Measurements from ENCODE around the gene POC1A. TPM values are rescaled to one million over a fixed set of nuclear protein-coding genes. Genes with fewer than 3 reads are reported as not detected.
"Not testable (repeated sequence)": the region's sequence is repeated elsewhere in the genome, so short reads cannot be mapped to it uniquely, and the experiment has no call there.

POC1A gene
- polyA plus RNA-seq, 5 donors: 8.5 to 13.2 (median 9.8) TPM

DNA sequence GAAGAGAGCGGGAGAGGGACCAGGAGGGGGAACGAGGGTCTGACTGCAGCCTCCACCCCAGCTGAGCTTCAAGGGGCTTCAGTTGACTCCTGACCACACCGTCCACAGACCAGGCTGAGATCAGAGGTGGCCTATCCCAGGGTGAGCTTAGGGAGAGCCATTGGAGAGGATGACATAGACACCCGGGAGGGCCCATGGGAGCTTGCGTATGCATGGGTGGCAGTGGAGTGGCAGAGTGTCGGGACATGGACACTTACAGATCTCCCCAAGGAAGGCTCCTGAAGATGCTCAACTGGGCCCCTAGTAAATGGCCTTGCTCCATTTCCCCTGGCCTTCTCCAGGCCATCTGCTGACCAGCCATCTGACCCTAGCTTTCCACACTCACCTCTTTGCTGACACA lies 31.1 kb upstream of the POC1A start:
- no peak for DNase-seq

DNA sequence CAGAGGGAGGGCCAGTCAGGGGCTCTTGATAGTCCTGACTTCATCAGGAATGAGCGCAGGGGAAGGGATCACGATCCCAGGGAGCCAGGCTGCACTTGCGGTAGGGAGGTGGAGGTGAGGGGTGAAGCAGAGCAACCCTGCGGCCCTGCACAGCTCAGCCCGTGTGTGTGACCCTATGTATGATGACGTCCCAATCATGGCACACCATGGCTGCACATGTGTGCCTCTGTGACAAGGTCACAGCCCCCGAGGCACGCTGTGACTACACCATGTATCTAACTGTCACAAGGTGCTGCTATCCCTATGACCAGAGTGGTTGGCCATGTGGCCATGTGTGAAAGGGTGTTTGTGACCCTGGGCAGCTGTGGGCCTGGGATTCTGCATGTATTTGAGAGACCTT lies 30.5 kb upstream of the POC1A start:
- DNase-seq: no peak

DNA sequence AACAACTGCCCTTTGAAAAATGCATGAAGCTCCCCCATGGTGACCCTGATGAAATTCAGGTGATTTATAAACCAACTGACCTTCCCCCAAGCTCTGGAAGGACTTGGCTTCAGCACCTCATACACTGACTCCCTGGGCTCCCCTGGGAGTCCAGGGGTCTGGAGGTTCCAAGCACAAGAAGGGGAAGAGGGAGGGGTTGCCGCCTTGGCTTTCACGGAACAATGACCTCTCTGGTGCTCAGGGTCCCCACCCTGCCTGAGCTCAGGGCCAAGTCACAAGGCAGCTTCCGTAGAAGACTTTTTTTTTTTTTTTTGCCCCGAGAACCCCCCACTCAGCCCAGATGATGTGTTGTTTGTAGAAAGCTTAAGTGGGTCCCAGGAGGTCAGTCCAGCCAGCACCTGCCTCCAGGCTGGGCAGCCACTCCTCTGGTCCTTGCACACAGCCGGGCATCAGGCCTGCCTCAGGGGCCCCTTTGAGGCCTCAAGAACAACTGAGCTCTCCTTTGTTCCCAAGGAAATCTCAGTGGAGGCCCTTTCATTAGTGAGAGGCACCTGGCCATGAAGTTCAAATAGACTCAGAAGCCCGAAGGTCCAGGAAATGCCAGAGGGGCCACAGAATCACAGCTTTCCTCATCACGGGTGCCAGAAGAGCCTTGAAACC lies 29.7 kb upstream of the POC1A start:
- DNase-seq: no peak

DNA sequence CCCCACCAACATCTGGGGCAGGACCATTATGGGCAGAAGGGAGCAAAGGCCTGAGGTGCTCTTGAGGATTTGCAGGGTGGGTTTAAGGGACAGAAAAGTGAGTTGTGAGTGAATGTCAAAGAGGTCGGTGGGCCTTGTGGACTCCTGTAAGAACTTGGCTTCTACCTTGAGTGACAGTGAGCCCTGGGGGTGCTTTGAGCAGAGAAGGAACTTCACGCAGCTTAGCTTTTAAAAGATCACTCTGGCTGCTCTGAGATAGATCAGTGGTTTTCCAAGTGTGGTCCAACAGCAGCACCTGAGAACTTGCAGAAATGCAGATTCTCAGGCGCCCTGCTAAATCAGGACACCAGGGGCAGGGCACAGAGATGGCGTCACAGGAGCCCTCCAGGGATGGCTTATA lies 28.5 kb upstream of the POC1A start:
- no peak for DNase-seq

DNA sequence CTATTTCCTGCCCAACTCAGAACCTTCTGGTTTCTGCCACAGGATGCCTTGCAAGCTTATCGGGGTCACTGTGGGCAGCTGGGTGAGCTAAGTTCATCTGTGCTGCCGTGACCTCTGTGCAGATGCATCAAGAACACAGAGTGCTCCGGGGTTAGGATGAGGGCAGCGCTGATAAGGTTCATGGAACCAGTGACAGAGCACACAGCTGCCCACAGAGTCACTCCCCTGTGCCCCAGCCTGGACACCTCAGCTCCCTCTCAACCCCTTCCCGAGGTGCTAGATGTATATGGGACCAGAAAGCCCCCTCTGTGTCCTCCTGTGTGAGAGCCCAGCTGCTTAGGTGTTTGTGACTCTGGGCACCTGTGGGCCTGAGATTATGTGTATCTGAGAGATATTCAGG lies 28.0 kb upstream of the POC1A start:
- no peak for DNase-seq

DNA sequence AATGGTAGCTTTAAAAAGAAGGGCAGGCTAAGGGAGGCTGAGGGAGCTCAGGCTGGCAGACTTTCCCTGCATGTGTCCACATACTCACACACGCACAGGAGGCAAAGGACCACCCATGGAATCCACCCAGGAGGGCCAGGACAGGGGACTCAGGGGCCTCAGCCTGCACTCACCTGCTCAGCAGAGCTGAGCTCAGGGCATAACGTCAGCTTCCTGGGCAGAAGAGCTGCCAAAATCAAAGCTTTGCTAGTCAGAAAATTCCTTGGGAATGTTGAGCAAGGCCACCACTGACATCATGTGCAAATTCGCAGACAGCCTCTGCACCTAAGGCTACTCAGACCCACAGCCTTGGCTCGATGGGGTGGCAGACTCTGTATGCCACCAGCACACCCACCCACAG lies 27.3 kb upstream of the POC1A start:
- DNase-seq: no peak

DNA sequence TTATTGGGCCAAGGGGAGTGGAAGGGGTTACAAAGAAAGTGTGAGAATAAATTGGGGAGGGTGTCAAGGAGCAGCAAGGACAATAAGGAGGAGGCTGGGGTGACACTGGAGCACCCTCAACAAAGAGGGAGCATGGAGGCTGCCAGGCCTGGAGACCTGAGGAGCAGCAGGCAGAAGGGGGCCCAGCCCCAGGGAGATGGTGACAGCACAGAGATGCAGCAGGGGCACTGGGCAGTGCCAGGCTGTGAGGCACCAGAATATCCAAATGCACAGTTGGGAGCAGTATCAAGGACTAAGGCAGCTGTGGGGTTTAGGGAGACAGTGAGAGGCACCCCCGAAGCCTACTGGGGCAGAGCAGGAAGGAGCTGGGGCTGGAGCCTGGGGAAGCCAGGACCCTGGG lies 24.3 kb upstream of the POC1A start:
- no peak for DNase-seq

DNA sequence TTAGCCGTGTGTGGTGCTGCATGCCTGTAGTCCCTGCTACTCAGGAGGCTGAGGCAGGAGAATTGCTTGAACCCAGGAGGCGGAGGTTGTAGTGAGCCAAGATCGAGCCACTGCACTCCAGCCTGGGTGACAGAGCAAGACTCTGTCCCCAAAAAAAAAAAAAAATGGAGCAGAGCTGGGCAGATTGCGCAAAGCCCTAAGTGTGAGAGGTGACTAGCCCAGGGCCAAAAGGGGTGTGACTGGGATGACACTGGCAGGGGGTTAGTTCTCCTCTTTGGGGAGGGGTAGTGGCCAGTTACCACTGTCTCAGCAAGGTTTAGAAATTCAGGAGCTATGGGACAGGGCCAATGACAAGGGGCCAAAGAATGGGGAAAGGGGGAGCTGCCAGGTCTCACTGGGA lies 23.9 kb upstream of the POC1A start:
- not testable (repeated sequence) for DNase-seq

DNA sequence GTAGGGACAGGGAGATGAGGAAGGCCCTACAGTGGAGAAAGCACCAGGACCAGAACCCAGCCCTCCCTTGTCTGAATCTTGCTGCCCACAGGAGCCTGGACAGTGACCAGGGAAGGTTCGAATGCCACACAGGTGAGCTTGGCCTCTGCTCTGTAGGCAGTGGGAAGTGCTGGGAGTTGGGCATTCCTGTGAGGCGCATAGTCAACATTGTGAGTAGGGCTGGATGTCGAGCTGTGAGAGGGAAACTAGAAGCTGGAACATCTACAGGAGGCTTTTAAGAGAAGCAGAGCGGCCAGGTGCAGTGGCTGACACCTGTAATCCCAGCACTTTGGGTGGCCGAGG lies 23.4 kb upstream of the POC1A start:
- no peak for DNase-seq

DNA sequence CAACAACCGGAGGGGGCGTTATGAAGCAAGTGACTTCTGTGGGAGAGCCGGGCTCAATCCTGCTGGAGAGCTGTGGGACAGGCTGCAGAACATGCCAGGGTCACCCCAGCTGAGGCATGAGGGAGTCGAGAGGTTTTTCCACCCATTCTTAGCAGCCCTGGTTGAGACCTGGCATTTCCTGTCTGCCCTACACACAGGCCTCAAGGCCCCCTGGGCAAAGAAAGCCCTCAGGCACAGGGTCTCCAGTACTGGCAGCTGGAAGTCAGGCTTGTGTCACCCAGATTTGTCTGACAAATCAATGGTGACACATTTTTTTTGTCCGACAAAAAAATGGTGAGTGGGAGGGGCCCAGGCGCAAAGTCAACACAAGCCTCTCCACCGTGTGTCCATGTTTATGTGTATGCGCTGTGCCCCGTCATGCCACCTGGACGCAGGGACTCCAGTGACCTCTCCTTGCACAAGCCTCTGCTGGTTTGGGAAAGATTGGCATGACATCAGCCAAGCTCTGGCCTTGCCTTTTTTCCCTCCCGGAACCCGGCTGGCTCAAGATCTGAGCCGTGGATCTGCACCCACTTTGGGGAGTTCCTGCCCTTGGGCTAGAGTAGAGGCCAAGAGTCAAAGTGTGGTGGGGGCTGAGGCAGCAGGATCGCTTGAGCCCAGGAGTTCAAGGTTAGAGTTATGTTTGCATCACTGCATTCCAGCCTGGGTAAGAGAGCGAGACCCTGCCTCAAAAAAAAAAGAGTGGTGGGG lies 22.9 kb upstream of the POC1A start:
- DNase-seq: no peak

DNA sequence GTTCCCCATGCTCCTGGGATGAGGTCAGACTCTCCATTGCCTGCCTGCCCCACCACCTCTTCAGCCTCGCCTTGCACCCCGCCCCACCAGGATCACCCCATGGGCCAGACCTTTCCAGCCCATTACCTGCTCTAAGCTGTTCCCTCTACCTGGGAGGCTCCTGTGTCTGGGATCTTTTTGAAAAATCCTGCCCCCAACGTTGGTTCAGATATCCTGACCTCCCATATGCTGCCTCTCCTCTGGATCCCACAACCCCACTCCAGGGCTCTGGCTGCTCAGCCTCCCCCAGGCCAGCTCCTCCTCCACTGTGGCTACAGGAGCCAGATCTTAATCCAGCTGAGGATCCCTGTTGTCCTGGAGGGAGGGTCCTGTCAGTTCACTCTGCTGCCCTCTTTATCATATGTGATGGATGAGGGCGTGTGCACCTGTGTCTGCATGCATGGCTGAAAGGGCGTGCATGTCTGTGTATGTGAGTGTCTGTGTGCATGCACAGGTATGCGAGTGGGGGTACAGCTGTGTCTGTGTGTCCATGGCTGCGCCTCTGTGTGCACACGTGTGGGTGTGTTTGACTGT lies 22.0 kb upstream of the POC1A start:
- DNase-seq: no peak

DNA sequence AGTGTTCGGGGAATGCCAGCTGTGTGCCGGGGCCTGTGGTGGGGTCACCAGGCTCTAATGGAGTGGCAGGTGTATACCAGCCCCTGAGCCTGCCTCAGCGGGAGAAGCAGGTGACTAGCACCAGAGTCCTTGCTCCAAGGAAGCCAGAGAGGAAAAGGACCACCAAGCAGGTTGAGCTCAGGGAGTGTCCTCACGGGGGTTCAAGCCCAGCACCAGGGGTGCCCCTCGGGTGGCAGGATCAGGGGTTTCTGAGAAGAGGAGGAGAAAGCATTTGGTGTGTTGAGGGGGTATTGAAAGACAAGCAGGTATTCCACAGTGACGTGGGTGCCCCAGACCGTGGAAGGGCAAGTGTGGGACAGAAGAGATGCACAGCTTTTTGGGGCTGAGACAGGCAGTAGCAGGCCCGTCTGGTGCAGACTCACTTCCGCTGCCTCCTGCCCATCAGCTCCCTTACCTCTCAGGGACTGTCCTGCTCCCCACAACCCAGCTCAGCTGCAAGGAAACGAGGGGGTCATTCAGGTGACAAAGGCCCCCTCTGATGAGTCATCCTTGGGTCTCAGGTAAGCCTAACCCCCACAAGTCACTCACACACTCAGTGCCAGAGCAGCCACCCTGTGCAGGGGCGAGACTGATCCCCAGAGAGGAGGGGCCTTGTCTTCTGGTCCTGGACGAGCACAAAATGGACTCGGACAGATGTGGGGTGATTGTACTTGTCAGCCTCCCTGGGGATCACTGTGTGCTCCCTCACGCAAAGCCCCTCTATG lies 21.4 kb upstream of the POC1A start:
- DNase-seq: no peak

DNA sequence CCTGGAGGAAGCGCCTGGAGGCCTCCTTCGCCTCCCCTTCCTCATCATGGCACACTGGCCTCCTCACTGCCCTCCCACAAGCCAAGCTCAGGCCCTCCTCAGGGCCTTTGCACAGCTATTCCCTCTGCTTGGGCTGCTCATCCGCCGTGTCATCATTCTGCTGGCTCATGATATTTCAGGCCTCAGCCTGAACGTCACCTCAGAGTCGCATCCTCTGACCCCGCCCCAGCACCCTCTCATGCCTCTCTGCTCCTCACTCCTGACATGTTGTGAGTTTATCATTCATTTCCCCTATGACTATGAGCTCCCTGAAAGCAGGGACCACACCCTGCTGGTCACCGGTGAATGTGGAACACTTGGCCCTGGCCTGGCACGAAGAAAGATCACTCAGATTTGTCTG lies 20.7 kb upstream of the POC1A start:
- DNase-seq: no peak

DNA sequence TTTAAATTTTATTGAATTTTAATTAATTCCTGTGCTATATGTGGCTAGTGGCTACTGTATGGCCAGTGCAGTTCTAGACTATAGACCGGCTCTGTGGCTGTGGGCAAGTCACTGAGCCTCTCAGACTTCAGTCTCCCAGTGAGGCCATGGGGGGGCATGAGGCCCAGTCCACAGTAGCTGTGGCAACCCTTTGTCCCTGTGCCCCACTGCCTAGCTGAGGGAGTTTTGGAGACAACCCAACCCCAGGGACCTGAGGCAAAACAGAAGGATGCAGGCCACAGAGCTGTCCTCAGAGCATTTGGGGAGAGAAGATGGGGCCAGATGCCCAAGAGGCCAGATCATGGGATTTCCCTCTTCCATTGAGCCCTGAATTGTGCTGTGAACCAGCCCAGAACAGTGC lies 18.9 kb upstream of the POC1A start:
- DNase-seq: no peak

DNA sequence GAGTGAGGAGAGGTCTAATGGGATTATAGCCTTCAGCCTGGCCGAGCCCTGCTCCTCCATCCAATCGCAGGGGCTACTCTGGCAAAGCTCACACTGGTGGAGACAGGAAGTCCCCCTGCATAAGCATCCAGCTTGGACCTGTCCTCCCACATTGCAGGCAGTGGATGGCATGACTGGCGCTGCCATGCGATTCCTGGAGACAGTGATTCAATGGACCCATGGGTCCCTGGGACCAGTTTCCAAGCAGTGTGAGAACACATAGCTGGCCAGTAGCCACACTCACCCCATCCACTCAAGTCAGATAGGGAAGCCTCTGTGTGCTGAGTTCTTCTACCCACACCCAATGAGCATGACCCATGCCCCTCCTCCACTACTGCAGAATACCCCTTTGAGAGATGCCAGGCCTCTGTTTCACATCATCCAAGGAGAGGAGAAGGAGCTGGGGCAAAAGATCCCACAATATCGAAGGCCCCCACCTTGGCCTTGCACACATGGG lies 18.1 kb upstream of the POC1A start:
- no peak for DNase-seq

DNA sequence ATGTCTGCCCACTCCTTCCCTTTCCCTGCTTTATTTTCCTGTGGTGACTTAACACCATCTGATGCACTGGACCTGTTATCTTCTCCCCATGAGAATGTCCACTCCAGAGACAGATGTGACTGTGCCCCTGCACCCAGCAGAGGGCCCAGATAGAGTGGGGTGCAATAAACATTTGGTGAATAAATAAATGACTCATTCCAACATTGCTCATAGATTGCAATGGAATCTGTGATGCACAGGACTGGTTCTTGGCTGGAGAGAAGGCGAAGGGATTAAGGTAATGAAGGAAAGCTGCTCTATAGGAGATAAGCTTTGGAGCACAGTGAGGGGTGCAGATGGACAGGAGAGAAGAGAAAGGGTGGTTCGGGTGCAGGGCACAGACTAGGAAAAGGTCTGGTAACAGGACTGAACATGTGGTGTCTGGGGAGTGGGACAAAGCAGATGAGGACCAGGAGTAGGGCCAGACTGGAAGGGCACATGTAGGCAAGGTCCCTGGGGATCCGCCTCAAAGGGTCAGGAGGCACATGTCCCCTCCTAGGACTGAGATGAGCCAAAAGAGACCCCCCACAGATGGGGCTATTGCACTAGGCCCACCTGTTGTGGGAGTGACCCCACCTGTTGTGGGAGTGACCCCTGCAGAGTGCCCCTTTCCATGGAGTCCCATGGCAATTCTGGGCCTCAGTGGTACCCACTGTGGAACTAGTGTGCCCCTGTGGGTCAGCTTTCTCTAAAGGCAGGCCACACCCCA lies 17.5 kb upstream of the POC1A start:
- DNase-seq: no peak

DNA sequence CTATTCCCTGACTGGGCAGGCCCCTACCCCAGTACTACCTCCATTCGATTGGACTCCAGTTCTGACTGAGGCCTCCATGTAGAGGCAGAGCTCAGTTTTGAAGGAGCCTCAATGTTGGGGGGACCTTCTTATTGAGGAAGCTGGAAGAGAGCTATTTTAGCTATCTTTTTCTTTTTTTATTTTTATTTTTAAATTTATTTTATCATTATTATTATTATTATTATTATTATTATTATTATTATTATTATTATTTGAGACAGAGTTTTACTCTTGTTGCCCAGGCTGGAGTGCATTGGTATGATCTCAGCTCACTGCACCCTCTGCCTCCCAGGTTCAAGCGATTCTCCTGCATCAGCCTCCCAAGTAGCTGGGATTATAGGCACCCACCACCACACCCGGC lies 16.0 kb upstream of the POC1A start:
- DNase-seq: not testable (repeated sequence)

DNA sequence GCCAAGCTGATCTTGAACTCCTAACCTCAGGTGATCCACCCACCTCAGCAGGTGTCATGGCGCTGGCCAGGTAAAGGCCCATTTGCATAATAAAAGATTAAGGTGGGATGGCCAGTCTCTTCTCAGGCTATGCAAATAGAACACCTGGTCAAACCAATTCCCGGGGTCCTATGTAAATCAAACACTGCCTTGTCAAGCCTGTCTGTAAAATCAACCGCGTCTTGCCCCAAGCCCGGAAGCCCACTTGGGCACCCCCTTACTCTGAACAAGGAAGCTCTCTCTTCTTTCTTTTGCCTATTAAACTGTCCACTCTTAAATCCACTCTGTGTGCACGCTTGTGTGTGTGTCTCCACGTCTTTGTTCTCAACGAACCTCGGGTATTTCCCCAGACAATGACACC lies 13.0 kb upstream of the POC1A start:
- no peak for DNase-seq

DNA sequence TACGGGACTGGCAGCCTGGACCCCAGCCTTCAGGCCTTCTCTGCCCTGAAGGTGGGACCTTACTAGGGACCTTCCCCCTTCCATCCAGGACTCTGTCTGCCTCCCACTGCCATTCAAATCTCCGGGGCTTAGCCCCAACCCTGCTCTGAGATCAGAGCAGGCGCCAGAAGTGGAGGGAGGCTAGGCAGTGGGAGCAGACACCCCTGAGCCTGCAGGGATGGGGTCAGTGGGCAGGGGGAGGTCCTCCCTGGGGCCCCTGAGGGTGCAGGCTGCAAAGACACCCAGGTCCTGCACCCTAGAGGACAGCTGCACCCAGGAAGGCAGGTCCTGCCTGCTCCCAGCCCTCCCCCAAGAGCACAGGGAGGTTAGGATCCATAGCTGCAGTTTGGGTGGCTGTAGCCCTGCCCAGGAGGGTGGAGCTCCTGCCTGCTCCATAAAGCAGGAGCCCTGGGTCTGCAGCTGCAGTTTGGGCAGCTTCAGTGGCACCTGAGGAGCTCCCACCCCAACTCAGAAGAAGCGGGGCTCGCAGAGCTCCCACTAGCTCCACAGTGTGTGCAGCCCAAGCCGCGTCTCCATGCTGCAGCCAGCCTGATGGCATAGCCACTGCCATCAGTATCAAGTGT lies 8.1 kb upstream of the POC1A start:
- no peak for DNase-seq

DNA sequence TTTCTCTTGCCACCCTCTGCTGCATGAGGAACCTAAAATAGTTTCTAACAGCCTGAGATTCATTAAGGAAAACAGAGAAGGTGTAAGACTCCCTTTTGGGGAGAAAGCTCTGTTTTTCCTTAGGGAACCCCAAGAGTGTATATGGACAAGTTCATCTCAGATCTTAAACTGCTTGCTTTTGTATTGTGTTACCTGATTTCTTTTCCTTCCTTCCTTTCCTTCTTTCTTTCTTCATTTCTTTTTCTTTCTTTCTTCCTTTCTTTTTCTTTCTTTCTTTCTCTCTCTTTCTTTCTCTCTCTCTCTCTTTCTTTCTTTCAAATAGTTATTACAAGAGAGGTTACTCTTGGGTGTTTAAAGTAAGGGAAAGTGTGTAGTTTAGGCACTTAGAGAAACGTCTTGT lies 5.3 kb upstream of the POC1A start:
- no peak for DNase-seq

DNA sequence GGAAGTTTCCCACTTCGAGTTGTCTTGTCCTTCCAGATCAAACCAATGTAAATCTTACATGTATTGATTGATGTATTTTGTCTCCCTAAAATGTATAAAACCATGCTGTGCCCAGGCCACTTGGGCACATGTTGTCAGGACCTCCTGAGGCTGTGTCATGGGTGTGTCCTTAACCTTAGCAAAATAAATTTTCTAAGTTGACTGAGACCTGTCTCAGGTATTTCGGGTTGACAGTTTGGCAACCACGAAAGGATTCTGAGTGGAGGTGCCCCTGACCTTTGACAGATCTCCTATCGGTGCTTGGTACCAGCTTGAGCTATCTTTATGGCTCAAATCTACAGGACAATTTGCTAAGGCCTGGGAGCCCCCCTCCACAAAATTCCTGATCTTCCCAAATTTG lies 1.7 kb upstream of the POC1A start:
- DNase-seq: no peak

Data from right lung (tissue), 5 donors.